Activated CD8-positive, alpha-beta memory T cell treated with anti-CD3 and anti-CD28 coated beads for 24 hours (primary cell): ENCODE results near the gene LDLRAD4.

Source experiments
- DNase-seq: peaks from one replicate; pipeline ENCODE4 v3.0.0-alpha.2; 2020

The LDLRAD4 gene

GRCh38 chr18:13452871-13453680 lies 234.5 kb downstream of the LDLRAD4 start:
- DNase-seq = no peak

GRCh38 chr18:13453714-13454113 lies 235.2 kb downstream of the LDLRAD4 start:
- DNase-seq = no peak

GRCh38 chr18:13454363-13455150 lies 236.0 kb downstream of the LDLRAD4 start:
- no peak for DNase-seq

GRCh38 chr18:13455471-13455870 lies 236.9 kb downstream of the LDLRAD4 start:
- no peak for DNase-seq

GRCh38 chr18:13455960-13456481 lies 237.5 kb downstream of the LDLRAD4 start:
- DNase-seq = peak; percentile 77

GRCh38 chr18:13456736-13457271 lies 238.2 kb downstream of the LDLRAD4 start:
- no peak for DNase-seq

- DNase-seq = no peak
Measured at GRCh38 chr18:13457327-13457726, 238.8 kb downstream of the LDLRAD4 start.

- DNase-seq = no peak
Measured at GRCh38 chr18:13460946-13461345, 242.4 kb downstream of the LDLRAD4 start.

GRCh38 chr18:13461469-13461868 lies 242.9 kb downstream of the LDLRAD4 start:
- DNase-seq = no peak

GRCh38 chr18:13461936-13462335 lies 243.4 kb downstream of the LDLRAD4 start:
- no peak for DNase-seq

- no peak for DNase-seq
Measured at GRCh38 chr18:13462686-13463085, 244.1 kb downstream of the LDLRAD4 start.

- no peak for DNase-seq
Measured at GRCh38 chr18:13463526-13464210, 245.1 kb downstream of the LDLRAD4 start.

GRCh38 chr18:13464432-13465123 lies 246.0 kb downstream of the LDLRAD4 start:
- peak; percentile 85 for DNase-seq

- DNase-seq = no peak
Measured at GRCh38 chr18:13465124-13465446, 246.5 kb downstream of the LDLRAD4 start.

- no peak for DNase-seq
Measured at GRCh38 chr18:13465476-13465875, 246.9 kb downstream of the LDLRAD4 start.

GRCh38 chr18:13470516-13471197 lies 252.1 kb downstream of the LDLRAD4 start:
- DNase-seq = no peak

- DNase-seq = no peak
Measured at GRCh38 chr18:13471198-13471845, 252.8 kb downstream of the LDLRAD4 start.

- no peak for DNase-seq
Measured at GRCh38 chr18:13471971-13472628, 253.5 kb downstream of the LDLRAD4 start.

- no peak for DNase-seq
Measured at GRCh38 chr18:13473751-13474150, 255.2 kb downstream of the LDLRAD4 start.

- no peak for DNase-seq
Measured at GRCh38 chr18:13474336-13474735, 255.8 kb downstream of the LDLRAD4 start.
